ENCODE results near the gene ACAD9.

- no peak for TF ChIP-seq POLR2A (IDR thresholded peaks at IDR 0.05; ENCODE audit: low read length)
- TF ChIP-seq GATA1 (IDR thresholded peaks at IDR 0.05; ENCODE audit: low read depth, low read length), result no peak
Observed at GRCh38 chr3:128911911-128912310, 32.5 kb downstream of the ACAD9 start.

All from erythroblast (primary cell).